HG03039 (cell line): ENCODE results near the gene SIPA1L2.

Experiments used
- ATAC-seq: cut with Tn5 transposase; IDR thresholded peaks from one replicate; pipeline ENCODE4 v1.9.1; 2021; ENCODE audit warnings: mild to moderate bottlenecking, moderate library complexity; ENCODE audit not compliant: unreplicated experiment

Gene SIPA1L2

DNA sequence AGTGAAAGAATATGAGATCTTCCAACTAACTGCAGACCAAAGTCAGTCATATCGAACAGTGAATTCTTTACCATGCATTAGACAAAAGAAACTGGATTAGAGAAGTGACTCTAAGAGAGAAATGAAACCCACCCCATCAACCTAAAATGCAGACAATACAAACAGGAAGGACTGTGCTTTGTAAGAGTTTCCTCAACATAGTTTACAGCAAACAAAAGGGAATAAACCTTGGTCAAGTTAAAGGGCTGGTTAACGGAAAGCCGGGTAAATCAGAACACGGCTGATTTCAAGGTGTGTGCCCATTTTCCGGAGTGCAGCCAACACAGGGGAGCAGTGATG is 39.2 kb downstream of the SIPA1L2 start:
- no peak for ATAC-seq

DNA sequence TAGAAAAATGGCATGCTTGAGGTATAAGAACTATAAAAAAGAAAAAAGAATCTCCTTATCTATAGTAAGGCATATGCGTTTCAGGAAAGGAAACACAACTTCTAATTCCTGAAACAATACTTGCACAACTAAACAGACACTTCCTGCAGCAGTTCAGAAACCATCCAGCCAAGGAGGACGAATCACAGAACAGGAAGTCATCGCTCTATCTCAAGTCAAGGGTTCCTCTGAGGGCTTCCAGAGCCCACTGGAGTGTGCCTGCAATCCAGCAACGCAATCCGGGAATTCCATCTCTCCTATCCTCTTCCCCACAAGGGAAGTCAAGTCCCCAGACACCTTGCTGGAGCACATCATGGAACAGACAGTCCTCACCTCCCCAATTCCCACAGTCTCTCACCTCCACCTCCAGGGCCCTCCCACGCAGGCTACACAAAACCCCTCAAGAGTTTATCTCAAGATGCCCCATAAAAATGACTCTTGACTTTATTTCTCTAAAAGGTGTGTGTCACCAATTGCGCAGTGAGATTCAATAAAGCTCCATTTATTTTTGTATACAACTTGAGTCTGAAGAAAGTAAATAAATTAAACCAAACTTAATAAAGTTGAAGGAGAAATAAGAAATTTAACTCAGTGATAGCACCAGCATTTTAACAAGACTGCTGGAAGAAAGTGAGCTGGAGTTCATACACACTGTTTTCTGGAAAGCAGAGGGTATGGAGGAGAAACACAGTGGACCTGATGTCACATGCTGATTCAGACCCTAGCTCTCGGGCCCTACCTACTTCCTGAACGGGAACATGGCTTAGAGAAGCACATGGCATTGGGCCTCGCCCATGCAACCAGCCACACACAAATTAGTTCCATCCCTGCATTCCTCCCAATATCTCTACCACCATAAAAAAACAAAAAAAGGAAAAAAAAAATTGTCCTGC is 39.9 kb downstream of the SIPA1L2 start:
- ATAC-seq, result no peak

DNA sequence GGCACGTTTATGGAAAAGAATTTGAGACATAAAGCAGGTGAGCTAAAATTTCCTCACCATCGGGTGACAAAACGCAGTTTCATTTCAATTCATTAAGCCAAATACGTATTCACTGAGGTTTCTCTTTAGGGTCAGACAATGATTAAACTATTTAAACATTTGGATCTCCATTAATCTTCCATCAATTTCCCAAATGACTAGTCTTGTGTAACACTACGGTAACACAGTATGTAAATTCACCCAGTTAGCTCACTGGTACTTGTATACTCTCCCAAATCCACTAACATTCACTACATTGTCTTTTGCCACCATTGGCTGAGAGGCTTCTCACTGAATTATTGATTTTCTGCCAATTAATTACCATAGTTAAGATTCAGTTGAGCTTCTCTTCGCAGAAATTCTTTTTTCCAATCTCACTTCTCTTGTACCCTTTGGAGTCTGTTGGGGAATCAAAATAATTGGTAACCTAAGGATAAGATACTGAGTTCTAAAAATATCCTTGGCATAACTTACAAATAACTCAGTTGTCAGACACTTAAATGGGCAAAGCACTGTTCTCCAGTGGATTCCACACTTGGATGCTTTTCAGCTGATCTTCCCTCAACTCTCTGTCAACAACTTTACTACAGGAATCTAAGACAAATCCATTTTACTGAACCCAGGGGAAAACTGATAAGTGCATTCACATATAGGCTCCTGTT is 40.7 kb downstream of the SIPA1L2 start:
- no peak for ATAC-seq

DNA sequence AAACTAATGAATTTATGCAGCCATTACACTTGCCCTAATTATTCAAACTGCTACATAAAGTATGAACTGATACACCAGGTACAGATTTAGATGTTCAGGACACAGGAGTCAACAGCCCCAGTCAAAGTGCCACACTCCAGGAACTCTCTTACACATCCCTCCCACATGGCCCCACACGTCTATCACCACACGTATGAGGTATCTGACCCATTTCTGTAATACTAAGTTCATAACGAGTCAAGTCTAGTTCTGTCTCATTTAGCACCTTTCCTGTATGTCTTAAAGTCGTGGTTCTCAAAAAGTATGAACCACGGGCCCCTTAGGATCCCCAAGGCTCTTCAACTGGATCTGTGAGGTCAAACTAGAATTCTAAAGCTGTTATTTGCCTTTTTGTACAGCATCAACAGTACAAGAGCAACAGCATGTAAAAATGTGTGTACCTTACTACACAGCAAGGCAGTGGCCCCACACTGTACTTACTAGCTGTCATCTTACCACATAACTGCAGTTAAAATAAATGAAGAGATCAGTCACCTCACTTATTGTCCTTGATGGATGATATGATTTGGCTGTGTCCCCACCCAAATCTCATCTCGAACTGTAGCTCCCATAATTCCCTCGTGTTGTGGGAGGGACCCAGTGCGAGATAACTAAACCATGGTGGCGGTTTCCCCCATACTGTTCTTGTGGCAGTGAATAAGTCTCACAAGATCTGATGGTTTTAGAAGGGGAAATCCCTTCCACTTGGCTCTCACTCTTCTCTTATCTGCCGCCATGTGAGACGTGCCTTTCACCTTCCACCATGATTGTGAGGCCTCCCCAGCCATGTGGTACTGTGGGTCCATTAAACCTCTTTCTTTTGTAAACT is 42.6 kb downstream of the SIPA1L2 start:
- no peak for ATAC-seq

DNA sequence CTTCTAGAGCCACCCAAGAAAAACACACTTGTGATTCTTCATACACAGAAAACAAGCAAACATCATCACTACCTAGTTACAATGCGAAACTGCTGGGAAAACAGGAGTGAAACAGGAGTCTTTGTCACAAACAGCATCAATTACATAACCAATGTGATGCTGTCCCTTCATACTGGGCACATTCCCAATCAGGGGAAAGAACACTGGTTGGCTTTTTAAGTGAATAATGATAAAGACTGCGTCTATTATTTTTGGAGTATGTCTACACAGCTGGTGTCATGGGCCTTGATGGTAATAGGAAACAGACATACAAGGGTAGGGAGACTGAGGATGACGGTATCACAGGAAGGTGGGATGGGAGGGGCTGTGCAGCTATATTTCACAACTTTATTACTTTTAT is 43.3 kb downstream of the SIPA1L2 start:
- ATAC-seq, result no peak

DNA sequence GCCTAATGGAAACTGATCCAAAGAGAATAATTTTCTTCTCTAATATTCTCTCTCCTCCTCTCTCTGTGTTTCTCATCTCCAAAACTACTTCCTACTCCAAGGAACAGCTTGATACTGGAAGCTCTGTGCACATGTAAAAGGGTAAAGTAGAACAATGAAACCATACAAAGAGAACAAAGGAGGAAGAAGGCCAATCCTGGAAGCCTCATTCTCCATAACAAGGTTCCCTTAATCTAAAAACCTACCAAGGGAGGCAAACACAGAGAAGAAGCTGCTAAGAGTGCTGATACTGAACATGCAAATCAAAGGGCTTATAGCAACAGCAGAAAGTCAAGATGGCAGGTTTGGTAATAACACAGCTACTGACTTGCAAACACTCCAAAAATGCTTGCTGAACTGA is 44.4 kb downstream of the SIPA1L2 start:
- ATAC-seq, result no peak

DNA sequence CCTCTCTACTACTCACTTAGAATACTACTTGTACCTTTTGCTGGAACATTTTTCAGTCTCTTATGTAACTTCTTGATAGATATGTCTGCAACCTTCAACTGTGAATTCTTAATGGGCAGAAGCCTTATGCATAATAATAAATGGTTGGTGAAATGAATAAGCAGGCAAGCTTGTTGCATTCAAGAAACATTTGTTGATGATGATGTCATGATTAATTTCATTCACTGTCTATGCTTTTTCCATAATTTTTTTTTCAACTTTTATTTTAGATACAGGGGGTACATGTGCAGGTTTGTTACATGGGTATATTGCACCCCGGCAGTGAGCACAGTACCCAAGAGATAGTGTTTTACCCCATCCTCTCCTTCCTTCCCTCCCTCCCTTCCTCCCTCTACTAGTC is 48.0 kb downstream of the SIPA1L2 start:
- no peak for ATAC-seq
